ENCODE data around the gene ZNF430. TPM values are rescaled to one million over a fixed set of nuclear protein-coding genes. Genes with fewer than 3 reads are reported as not detected.

The ZNF430 gene
- polyA plus RNA-seq, 2 of the 4 experiments (the other 2 are of a cell fraction) = 3.2 to 3.6 TPM

DNA sequence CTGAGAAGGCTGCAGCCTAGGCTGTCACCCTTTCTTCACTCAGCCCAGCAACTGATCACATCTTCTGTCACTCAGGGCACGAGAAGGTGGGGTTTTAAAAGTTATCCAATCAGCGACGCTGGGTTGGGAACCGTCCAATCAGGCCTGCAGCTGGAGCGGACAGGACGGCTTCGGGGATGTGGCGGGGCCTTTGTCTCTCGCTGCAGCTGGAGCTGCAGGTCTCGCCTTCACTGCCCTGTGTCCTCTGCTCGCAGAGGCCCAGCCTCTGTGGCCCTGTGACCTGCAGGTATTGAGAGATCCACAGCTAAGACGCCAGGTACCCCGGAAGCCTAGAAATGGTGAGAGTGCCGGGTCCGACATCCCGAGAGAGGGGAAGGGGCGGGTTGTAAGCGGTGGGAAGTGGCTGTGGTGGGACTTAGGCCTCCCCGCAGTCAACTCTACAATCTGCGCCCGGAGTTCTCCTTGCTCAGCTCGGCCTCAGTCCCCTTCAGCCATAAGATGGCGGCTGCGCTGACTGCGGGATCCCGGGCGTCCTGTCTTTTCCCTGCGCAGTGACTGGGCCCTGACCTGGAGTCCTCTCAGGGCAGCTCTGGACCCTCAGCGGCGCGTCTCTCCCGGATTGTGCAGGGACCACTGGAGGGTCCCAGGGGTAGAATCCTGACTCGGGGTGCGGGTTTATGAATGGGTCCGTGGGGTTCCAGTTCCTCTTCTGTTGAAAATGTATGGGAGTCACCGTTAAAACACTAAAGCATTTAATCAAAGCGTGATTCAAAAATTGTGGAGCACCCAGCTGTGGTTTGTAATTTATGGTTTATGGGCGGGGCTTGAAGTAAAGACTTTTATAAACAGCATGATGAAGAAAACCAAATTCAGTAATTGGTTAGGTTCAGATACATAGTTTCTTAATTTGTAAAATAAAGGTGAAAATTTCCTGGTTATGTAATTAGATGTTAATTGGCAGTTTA lies 61.8 kb downstream of the ZNF430 start, which contains the start of gene ZNF714:
Gene ZNF714, plus strand, starts transcription at position 193 of the 965 bp plus-strand sequence. CDS start 16,066 bp downstream, outside the sequence.
- WGBS (ENCODE audit: missing lambda C conversion rate) = 7% methylated on average over 11 of the region's 38 CpGs
- H3K4me1 ChIP-seq = no peaks in the 10 kb centered on the region
- peak within 1 kb of the TSS; percentile 73 to 88 for H3K27ac ChIP-seq
- FAIRE-seq (peak; percentile 43), ATAC-seq (peak; percentile 100), DNase-seq (ENCODE audit: low read depth in 1 of 2, low spot score in 1 of 2) (peak; percentile 51 to 94)
- POLR2A ChIA-PET = interaction anchor here (1.5 to 2.1 kb wide), 2 partner anchors 59 to 61 kb away, joined by 8 to 10 read pairs; partner anchors contain the start of genes ZNF430 and ZNF431
- CTCF ChIA-PET = no interaction called here
- H3K4me2 ChIP-seq = peak within 1 kb of the TSS; percentile 65
- H3K4me3 ChIP-seq = peak within 1 kb of the TSS; percentile 77
- no peaks in the 10 kb centered on the region for H3K9me3 ChIP-seq
- TF ChIP-seq RARB (CRISPR knock-in tag; IDR thresholded peaks at IDR 0.05) (no peak), PHF8 (IDR thresholded peaks at IDR 0.05; ENCODE audit: borderline replicate concordance, low read depth) (peak; percentile 40; the same call in 1 of the 2 replicates), POLR2A (IDR thresholded peaks at IDR 0.05; ENCODE audit: low read length) (peak; percentile 49), RFX5 (IDR thresholded peaks at IDR 0.05) (0 out of 2 replicates have a peak, but pooled peaks have one; percentile 41), PBX3 (IDR thresholded peaks at IDR 0.05) (peak; percentile 73; the same call in 1 of the 2 replicates)
- TF ChIP-seq, protein P1, sequence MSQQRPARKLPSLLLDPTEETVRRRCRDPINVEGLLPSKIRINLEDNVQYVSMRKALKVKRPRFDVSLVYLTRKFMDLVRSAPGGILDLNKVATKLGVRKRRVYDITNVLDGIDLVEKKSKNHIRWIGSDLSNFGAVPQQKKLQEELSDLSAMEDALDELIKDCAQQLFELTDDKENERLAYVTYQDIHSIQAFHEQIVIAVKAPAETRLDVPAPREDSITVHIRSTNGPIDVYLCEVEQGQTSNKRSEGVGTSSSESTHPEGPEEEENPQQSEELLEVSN (IDR thresholded peaks at IDR 0.05; ENCODE audit: borderline replicate concordance, low read depth) = 0 out of 2 replicates have a peak, but pooled peaks have one; percentile 32
- TF ChIP-seq, protein P2, sequence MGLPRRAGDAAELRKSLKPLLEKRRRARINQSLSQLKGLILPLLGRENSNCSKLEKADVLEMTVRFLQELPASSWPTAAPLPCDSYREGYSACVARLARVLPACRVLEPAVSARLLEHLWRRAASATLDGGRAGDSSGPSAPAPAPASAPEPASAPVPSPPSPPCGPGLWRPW (IDR thresholded peaks at IDR 0.05) = no peak

GRCh38 chr19:21084343-21084742 lies 63.9 kb downstream of the ZNF430 start:
- no peak for ATAC-seq
- DNase-seq (ENCODE audit: low read depth in 1 of 2, low spot score in 1 of 2) = no peak
- no peak overlapping the region for H3K4me3 ChIP-seq
- WGBS (ENCODE audit: missing lambda C conversion rate) = 88% methylated on average over 1 of the region's 1 CpG
- H3K4me2 ChIP-seq = no peak overlapping the region
- ChIA-PET POLR2A (no interaction called here), CTCF (no interaction called here)
- no peak overlapping the region for H3K27ac ChIP-seq
- no peaks in the 10 kb centered on the region for H3K9me3 ChIP-seq
- TF ChIP-seq PBX3 (IDR thresholded peaks at IDR 0.05) (no peak), CHD4 (IDR thresholded peaks at IDR 0.05; ENCODE audit: borderline replicate concordance) (no peak), HOXB13 (CRISPR knock-in tag; IDR thresholded peaks at IDR 0.05; ENCODE audit: low read depth) (no peak), RARB (CRISPR knock-in tag; IDR thresholded peaks at IDR 0.05) (no peak), MAZ (IDR thresholded peaks at IDR 0.05; ENCODE audit: borderline replicate concordance, low read depth, low read length) (no peak), EP300 (IDR thresholded peaks at IDR 0.05) (no peak), TFCP2L1 (CRISPR knock-in tag; IDR thresholded peaks at IDR 0.05) (no peak), POLR2A (IDR thresholded peaks at IDR 0.05; ENCODE audit: low read length) (no peak), CBX2 (IDR thresholded peaks at IDR 0.05; ENCODE audit: borderline replicate concordance, low read depth) (no peak), POLR2AphosphoS2 (conservative IDR thresholded peaks at IDR 0.05; ENCODE audit: low read length) (no peak), TP53 (CRISPR knock-in tag; IDR thresholded peaks at IDR 0.05) (no peak), BHLHE40 (IDR thresholded peaks at IDR 0.05; ENCODE audit: low read depth, low read length) (no peak), HDAC2 (IDR thresholded peaks at IDR 0.05) (no peak), RCOR1 (IDR thresholded peaks at IDR 0.05; ENCODE audit: low read depth, low read length) (no peak), HOXA7 (CRISPR knock-in tag; IDR thresholded peaks at IDR 0.05) (no peak), SREBF2 (IDR thresholded peaks at IDR 0.05) (no peak)
- TF ChIP-seq, protein P3, sequence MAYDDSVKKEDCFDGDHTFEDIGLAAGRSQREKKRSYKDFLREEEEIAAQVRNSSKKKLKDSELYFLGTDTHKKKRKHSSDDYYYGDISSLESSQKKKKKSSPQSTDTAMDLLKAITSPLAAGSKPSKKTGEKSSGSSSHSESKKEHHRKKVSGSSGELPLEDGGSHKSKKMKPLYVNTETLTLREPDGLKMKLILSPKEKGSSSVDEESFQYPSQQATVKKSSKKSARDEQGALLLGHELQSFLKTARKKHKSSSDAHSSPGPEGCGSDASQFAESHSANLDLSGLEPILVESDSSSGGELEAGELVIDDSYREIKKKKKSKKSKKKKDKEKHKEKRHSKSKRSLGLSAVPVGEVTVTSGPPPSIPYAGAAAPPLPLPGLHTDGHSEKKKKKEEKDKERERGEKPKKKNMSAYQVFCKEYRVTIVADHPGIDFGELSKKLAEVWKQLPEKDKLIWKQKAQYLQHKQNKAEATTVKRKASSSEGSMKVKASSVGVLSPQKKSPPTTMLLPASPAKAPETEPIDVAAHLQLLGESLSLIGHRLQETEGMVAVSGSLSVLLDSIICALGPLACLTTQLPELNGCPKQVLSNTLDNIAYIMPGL (CRISPR knock-in tag; IDR thresholded peaks at IDR 0.05; ENCODE audit: borderline replicate concordance) = no peak
- TF ChIP-seq, protein P2 (IDR thresholded peaks at IDR 0.05) = no peak
- TF ChIP-seq, protein P1 (IDR thresholded peaks at IDR 0.05; ENCODE audit: borderline replicate concordance, low read depth) = no peak
- H3K4me1 ChIP-seq = no peaks in the 10 kb centered on the region
- no peak for FAIRE-seq

Measured in A549 (cell line).